Measurements from ENCODE around the gene SRBD1.

Gene SRBD1

DNA sequence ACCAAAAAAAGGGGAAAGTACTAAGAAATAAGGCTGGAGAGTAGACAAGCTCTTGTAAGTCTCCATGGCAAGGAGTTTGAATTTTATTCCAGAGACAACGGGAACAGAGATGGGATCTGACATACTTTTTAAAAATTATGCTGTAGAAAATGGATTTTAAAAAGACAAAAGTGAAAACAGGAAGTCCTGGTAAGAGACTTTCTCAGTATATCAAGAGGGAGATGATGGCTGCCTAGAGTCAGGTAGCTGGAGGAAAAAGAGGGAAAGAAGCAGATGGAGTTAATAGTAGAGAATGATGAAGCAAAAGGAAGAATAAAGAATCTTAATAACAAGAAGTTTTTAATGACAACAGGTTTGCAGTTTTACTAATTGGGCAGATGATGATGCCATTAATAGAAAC, 168.1 kb downstream of the SRBD1 start:
- no peak for TF ChIP-seq Cebpa-rat (IDR thresholded peaks at IDR 0.05)
- Histone ChIP-seq H3K36me3 (0 out of 22 replicates have a peak, but pooled peaks cover 0 to 7% (median 0%) of the 10 kb centered on the region in 11 experiments), H3K4me2 (no peak overlapping the region), H4K20me1 (no peaks in the 10 kb centered on the region), H3K4me1 (no peaks in the 10 kb centered on the region; a peak in 1 of 20 replicates), H3K27me3 (no peaks in the 10 kb centered on the region), H3K4me3 (no peak overlapping the region), H3K27ac (no peak overlapping the region), H3K9ac (no peak overlapping the region), H3K9me3 (replicated peaks in 1 of 11) (peaks cover 0 to 5% (median 0%) of the 10 kb centered on the region in 11 experiments; a peak in 7 of 22 replicates)

DNA sequence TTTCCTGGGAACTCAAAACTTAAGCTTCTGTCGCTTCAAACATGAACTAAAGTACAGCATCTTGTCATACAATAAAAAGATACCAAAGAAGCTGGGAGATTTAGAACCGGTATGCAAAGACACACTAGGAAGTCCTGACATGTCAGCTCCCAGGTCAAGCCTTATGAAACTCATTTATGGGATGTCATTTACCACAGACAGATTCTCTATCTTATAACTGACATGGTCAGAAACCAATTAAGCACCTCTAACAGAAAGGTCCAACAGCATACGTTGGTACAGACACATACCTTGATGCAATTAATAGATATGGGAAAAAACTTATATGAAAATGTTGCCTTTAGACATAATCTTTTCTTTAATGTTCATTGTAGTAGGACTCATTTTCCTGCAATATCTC, 169.0 kb downstream of the SRBD1 start:
- no peak for TF ChIP-seq Cebpa-rat (IDR thresholded peaks at IDR 0.05)
- peaks cover 6 to 14% (median 10%) of the 10 kb centered on the region in 11 experiments; a peak in 21 of 22 replicates for H3K9me3 ChIP-seq (replicated peaks in 1 of 11)
- no peaks in the 10 kb centered on the region for H4K20me1 ChIP-seq

GRCh38 chr2:45441571-45441970, 169.5 kb downstream of the SRBD1 start:
- Histone ChIP-seq H3K4me3 (no peak overlapping the region), H3K4me2 (no peak overlapping the region), H3K27ac (no peak overlapping the region)

More for the DNA sequence above, 169.0 kb downstream of the SRBD1 start:
- Histone ChIP-seq H3K4me2 (no peak overlapping the region), H3K27ac (no peak overlapping the region), H3K4me1 (no peaks in the 10 kb centered on the region; a peak in 1 of 20 replicates), H3K4me3 (no peak overlapping the region), H3K9ac (no peak overlapping the region), H3K36me3 (peaks cover 0 to 14% (median 3%) of the 10 kb centered on the region in 11 experiments; a peak in 8 of 22 replicates), H3K27me3 (no peaks in the 10 kb centered on the region)

GRCh38 chr2:45439788-45440773, 171.0 kb downstream of the SRBD1 start:
- Histone ChIP-seq H3K9ac (no peak overlapping the region), H3K36me3 (peaks cover 0 to 20% (median 5%) of the 10 kb centered on the region in 11 experiments; a peak in 10 of 22 replicates), H3K27ac (no peak overlapping the region), H3K4me3 (no peak overlapping the region), H3K27me3 (no peaks in the 10 kb centered on the region), H3K4me2 (no peak overlapping the region), H3K4me1 (no peaks in the 10 kb centered on the region; a peak in 1 of 20 replicates), H4K20me1 (no peaks in the 10 kb centered on the region), H3K9me3 (replicated peaks in 1 of 11) (peaks cover 6 to 26% (median 22%) of the 10 kb centered on the region in 11 experiments)
- TF ChIP-seq Cebpa-rat (IDR thresholded peaks at IDR 0.05), result no peak

More at GRCh38 chr2:45441571-45441970, 169.5 kb downstream of the SRBD1 start:
- peaks cover 0 to 16% (median 3%) of the 10 kb centered on the region in 11 experiments; a peak in 9 of 22 replicates for H3K36me3 ChIP-seq
- no peaks in the 10 kb centered on the region for H3K27me3 ChIP-seq
- H3K9ac ChIP-seq, result no peak overlapping the region
- no peaks in the 10 kb centered on the region; a peak in 1 of 20 replicates for H3K4me1 ChIP-seq
- no peak for TF ChIP-seq Cebpa-rat (IDR thresholded peaks at IDR 0.05)
- H4K20me1 ChIP-seq, result no peaks in the 10 kb centered on the region
- peaks cover 6 to 19% (median 14%) of the 10 kb centered on the region in 11 experiments for H3K9me3 ChIP-seq (replicated peaks in 1 of 11)

- Histone ChIP-seq H3K36me3 (peaks cover 0 to 20% (median 5%) of the 10 kb centered on the region in 11 experiments; a peak in 10 of 22 replicates), H3K9ac (no peak overlapping the region), H3K27ac (no peak overlapping the region), H4K20me1 (no peaks in the 10 kb centered on the region), H3K4me3 (no peak overlapping the region), H3K9me3 (replicated peaks in 1 of 11) (peaks cover 6 to 26% (median 22%) of the 10 kb centered on the region in 11 experiments), H3K27me3 (no peaks in the 10 kb centered on the region), H3K4me1 (no peaks in the 10 kb centered on the region; a peak in 1 of 20 replicates), H3K4me2 (no peak overlapping the region)
- TF ChIP-seq Cebpa-rat (IDR thresholded peaks at IDR 0.05), result no peak
Measured at GRCh38 chr2:45438872-45439665, 172.0 kb downstream of the SRBD1 start.

DNA sequence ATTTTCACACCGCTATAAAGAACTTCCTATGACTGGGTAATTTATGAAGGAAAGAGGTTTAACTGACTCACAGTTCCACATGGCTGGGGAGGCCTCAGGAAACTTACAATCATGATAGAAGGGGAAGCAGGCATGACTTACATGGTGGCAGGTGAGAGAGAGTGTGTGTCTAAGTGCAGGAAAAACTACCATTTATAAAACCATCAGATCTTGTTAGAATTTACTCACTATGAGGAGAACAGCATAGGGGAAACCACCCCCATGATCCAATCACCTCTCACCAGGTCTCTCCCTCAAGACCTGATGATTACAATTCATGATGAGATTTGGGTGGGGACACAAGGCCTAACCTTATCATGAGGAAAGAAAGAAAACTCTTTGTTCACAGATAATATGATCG, 174.6 kb downstream of the SRBD1 start:
- no peak for TF ChIP-seq Cebpa-rat (IDR thresholded peaks at IDR 0.05)

DNA sequence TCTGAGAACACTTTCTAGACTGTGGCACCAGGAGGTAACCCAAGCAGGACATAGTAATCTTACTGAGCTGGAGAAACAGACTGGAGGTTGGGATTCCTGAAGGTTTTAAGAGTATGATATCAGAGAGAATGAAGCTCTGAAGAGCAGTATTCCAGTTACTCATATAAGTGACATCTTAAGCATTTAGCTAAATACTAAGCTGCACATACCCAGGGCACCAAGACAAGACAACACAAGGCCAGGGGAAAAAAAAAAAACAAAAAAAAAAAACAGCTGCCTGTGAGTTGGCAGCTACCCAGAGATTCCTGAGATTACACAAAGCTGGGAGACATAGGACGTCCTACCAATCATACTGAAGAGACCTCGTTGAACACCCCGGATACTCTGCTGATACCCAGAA, 175.8 kb downstream of the SRBD1 start:
- Histone ChIP-seq H3K4me2 (no peak overlapping the region), H3K4me3 (no peak overlapping the region), H3K9me3 (replicated peaks in 1 of 11) (peaks cover 12 to 40% (median 35%) of the 10 kb centered on the region in 11 experiments), H4K20me1 (no peaks in the 10 kb centered on the region), H3K27ac (no peak overlapping the region), H3K36me3 (peaks cover 0 to 18% (median 7%) of the 10 kb centered on the region in 11 experiments; a peak in 11 of 22 replicates), H3K27me3 (no peaks in the 10 kb centered on the region), H3K9ac (no peak overlapping the region), H3K4me1 (peaks cover 0 to 6% (median 0%) of the 10 kb centered on the region in 10 experiments; a peak in 5 of 20 replicates)
- no peak for TF ChIP-seq Cebpa-rat (IDR thresholded peaks at IDR 0.05)

More for the DNA sequence above, 174.6 kb downstream of the SRBD1 start:
- H3K27me3 ChIP-seq, result no peaks in the 10 kb centered on the region
- peaks cover 0 to 19% (median 6%) of the 10 kb centered on the region in 11 experiments; a peak in 11 of 22 replicates for H3K36me3 ChIP-seq
- peaks cover 8 to 29% (median 24%) of the 10 kb centered on the region in 11 experiments for H3K9me3 ChIP-seq (replicated peaks in 1 of 11)
- no peaks in the 10 kb centered on the region for H4K20me1 ChIP-seq
- H3K4me1 ChIP-seq, result peaks cover 0 to 6% (median 0%) of the 10 kb centered on the region in 10 experiments; a peak in 5 of 20 replicates
- no peak overlapping the region for H3K9ac ChIP-seq
- no peak overlapping the region for H3K4me2 ChIP-seq
- H3K4me3 ChIP-seq, result no peak overlapping the region
- no peak overlapping the region for H3K27ac ChIP-seq

DNA sequence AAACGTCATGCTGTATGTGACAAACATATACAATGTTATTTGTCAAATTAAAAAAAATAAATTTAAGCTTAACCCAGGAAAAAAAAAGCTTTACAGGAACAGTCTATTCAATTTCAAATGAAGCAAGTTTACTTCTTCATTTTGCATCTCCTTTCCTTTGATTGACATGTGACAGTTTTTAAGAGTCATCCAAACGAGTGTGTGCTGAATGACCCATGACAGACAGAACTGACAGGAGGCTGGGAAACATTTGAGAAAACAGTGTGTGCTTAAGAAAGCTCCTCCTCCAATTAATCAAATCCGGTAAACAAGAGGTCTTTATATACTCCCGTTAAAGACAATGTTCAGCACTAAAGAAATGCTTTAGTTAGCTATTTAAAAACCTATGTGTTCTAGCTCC, 177.7 kb downstream of the SRBD1 start:
- Histone ChIP-seq H3K27ac (no peak overlapping the region), H3K27me3 (no peaks in the 10 kb centered on the region), H3K9ac (no peak overlapping the region), H3K4me2 (no peak overlapping the region), H3K4me3 (no peak overlapping the region), H3K36me3 (peaks cover 0 to 18% (median 7%) of the 10 kb centered on the region in 11 experiments; a peak in 11 of 22 replicates), H4K20me1 (no peaks in the 10 kb centered on the region), H3K4me1 (peaks cover 0 to 6% (median 0%) of the 10 kb centered on the region in 10 experiments; a peak in 4 of 20 replicates), H3K9me3 (replicated peaks in 1 of 11) (peaks cover 19 to 46% (median 41%) of the 10 kb centered on the region in 11 experiments)
- TF ChIP-seq Cebpa-rat (IDR thresholded peaks at IDR 0.05), result no peak
